GM12864 (cell line): ENCODE data around the gene CCDC88A.

Experiments
- DNase-seq: peaks from one replicate; pipeline ENCODE4 v3.0.0-alpha.2; 2011; ENCODE audit warnings: low read depth
- H3K4me3 ChIP-seq: 2 replicates; pipeline ENCODE4 v1.5.1; 2011; ENCODE audit warnings: mild to moderate bottlenecking, low read depth, low read length, control low read depth
- TF ChIP-seq, protein P1 (sequence below): IDR thresholded peaks from 2 replicates; pipeline ENCODE4 v1.5.1; 2011; ENCODE audit warnings: low read depth, mild to moderate bottlenecking, moderate library complexity, low read length, control low read depth, inconsistent platforms; ENCODE audit errors: missing control alignments

The CCDC88A gene

DNA sequence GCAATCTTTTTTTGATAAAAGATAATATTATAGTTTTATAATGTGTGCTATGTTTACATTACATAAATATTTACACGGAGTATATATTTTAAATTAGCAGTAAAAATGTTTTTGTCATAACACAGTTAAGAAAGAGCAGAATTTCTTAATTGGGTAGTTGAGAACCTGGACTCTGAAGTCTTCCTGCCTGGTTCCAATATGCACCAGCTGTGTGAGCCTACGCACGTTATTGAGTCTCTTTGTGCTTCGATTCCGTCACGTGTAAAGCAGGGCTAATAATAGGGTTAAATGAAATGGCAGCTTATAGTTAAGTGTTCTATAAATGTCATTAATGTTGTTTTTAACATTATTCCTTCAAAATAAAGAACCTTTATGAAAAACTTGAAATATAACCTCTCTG, 1.2 kb upstream of the CCDC88A start:
- no peak for DNase-seq
- TF ChIP-seq, protein P1, sequence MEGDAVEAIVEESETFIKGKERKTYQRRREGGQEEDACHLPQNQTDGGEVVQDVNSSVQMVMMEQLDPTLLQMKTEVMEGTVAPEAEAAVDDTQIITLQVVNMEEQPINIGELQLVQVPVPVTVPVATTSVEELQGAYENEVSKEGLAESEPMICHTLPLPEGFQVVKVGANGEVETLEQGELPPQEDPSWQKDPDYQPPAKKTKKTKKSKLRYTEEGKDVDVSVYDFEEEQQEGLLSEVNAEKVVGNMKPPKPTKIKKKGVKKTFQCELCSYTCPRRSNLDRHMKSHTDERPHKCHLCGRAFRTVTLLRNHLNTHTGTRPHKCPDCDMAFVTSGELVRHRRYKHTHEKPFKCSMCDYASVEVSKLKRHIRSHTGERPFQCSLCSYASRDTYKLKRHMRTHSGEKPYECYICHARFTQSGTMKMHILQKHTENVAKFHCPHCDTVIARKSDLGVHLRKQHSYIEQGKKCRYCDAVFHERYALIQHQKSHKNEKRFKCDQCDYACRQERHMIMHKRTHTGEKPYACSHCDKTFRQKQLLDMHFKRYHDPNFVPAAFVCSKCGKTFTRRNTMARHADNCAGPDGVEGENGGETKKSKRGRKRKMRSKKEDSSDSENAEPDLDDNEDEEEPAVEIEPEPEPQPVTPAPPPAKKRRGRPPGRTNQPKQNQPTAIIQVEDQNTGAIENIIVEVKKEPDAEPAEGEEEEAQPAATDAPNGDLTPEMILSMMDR: no peak
- peak overlapping the region; percentile 65; the same call in 1 of the 2 replicates for H3K4me3 ChIP-seq

DNA sequence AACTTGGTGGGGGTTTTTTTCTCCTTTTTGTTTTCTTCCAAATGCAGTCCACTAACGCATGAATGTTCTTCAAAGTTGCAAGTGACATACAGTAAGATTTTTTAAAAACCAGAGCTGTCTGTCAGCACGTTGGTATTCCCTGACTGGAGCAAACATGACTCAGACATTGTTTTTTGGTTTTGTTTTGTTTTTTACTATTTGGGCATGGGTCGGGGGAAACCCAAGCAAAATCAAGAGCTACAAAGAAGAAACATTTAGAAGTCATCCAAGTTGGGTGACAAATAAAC, 726 bp upstream of the CCDC88A start:
- no peak for DNase-seq
- H3K4me3 ChIP-seq: peak overlapping the region; percentile 65
- TF ChIP-seq, protein P1: no peak

DNA sequence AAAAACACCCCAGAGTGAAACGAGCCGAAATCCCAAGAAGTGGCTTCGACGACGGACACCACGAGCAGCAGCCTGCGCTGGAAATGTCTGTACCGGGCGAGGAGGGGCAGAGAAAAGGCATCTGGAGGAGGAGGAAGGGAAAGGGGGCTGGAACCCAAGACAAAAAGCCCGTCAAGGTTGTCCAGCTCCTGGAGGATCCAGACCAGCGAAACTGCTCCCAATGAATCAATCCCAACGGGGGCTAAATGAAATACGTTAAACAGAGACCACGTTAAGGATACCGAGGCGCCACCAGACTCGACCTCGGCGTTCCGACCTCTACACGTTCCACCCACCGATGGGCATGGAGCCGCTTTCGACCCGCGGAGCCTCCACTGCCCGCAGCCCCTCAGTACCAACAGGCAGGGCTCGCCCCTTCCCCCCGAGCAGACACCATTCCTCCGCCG, 400 bp downstream of the CCDC88A start:
- DNase-seq: no peak
- peak overlapping the region; percentile 65 for H3K4me3 ChIP-seq
- TF ChIP-seq, protein P1: no peak

DNA sequence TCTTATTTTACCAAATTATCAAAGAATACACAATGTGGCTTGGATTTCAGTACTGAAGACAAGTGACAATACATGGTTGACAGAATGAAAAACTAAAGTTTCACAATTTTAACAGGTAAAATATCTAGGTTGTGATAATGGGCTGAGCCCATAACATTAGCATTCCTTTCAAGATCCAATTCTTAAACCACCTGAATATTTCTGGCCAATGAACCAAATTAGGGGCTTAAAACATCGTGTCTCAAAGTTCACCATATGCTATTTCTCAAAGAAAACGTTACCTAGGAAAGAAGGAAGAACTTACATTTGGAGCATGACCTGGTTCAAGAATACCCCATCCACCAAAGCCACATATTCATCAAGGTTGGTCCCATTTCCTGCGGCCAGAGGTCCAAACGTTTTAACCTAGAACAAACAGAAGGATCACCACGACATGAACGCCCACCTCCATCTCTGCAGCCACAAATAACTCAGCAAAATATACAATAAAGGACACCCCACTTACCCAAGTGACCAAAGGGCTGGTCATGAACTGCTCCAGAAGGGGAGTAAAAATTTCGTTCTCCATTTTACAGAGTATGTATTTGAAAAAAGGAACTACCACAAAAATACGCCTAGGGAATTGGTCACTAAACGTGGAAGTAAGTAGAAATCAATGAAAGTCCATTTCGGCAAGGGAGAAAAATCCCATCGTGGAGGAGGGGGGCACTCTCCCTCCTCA, 984 bp downstream of the CCDC88A start:
- peak overlapping the region; percentile 65 for H3K4me3 ChIP-seq
- DNase-seq: no peak
- TF ChIP-seq, protein P1: no peak

DNA sequence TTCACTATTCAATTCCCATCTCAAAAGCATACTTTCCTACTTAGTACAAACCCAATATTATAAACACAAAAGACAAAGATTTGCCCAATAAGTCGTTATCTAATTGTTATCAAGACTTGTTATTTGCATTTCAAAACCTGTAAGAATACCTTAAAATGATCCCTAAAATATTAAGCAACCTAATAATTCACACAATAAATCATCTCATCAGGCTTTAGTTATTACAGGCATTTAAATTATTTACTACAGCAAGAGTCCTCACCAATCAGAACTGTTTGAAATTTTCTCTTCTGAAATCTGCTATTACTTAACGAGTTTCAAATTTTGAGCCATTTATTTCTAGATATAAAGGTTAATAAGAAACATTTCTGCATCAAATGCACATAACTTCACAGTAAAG, 1.6 kb downstream of the CCDC88A start:
- peak overlapping the region; percentile 65 for H3K4me3 ChIP-seq
- TF ChIP-seq, protein P1: no peak
- no peak for DNase-seq

DNA sequence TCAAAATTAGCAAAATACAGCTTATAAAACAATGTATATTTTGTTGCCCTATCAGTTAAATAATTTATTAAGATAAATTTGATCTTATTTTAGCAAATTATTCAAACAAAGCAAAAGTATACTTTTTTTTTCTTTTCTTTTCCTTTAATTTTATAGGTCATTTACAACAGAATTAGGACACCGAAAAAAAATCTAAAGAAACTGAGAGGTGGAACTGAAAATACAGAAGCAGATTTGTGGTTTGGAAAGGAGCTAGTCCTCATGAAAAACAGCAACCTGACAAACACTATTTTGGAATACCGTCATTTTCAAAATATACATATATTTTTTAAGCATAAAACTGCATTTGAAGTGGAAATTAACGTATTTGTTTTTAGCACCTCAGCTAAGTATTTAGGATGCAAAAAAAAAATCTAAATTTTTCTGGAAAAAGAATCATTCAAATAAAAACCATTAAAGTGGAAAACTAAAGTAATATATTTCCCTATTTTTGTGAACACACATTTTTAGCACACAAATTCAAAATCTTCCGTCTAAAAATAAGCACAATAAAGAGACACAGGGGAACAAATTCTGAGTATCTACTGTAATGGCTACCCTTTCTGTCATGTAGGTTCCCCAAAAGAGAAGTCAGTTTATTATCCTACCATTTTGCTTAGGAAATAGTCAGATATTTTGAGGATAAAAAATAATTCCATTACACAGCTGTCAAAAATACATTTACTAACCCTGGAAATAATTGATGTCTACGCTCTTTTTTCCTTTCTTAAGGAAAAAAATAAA, 2.7 kb downstream of the CCDC88A start:
- no peak for DNase-seq
- H3K4me3 ChIP-seq: peak overlapping the region; percentile 65; the same call in 1 of the 2 replicates
- TF ChIP-seq, protein P1: no peak
